K562 (cell line): ENCODE measurements around the gene ELMO1. TPM values are rescaled to one million over a fixed set of nuclear protein-coding genes. Genes with fewer than 3 reads are reported as not detected.

Experiments
- ATAC-seq: fragments of 200-7000 bp; cut with Tn5 transposase; 3 replicates; pipeline ENCODE4 v1.9.1; 2020; ENCODE audit warnings: moderate library complexity
- BruUV-seq: library from RNA; stranded (reverse); fragments of 400-500 nt; replicated peaks from 2 replicates; lab custom pipeline; 2021; lab: Mats Ljungman, UMichigan
- CTCF ChIA-PET: fragments of 300-600 bp; formaldehyde crosslinking; extraction: SDS; loops from one replicate; lab custom pipeline; 2021; ENCODE audit warnings: low intra/inter-chr PET ratio; lab: Yijun Ruan, JAX
- POLR2A ChIA-PET: fragments of 300-600, 350-650 bp; sonication (Branson Sonifier 250); formaldehyde crosslinking; extraction: SDS; loops from one replicate; lab custom pipeline; 2021; ENCODE audit warnings: antibody characterized with exemption, inconsistent platforms; lab: Yijun Ruan, JAX
- DNase-seq, 4 experiments: peaks; one replicate each; pipeline versions ENCODE4 v3.0.0 to v3.0.0-alpha.2; 2011 to 2018; ENCODE audit warnings: low spot score in 3 of 4, mixed read lengths in 3 of 4; ENCODE audit errors: extremely low read depth in 1 of 4
- FAIRE-seq: peaks from 2 replicates; lab custom pipeline; 2011; peaks lifted over from hg19 to GRCh38; lab: Jason Lieb, UNC
- H2AFZ ChIP-seq: 2 replicates; pipeline ENCODE4 v1.6.0; 2011; ENCODE audit warnings: low read depth, low read length, control low read depth, inconsistent platforms
- H3K27ac ChIP-seq: fragments of 200-600 bp; 3 replicates; pipeline ENCODE4 v1.8.0; 2011; ENCODE audit warnings: low read depth, mild to moderate bottlenecking, control low read depth, inconsistent platforms, low read length, moderate library complexity, mixed read lengths; ENCODE audit errors: extremely low read depth
- H3K27me3 ChIP-seq, 2 experiments: fragments of 300-600 bp in 1 of 2; 2 replicates in 1 of 2; 3 replicates in 1 of 2; pipeline versions ENCODE4 v1.6.0 to v1.8.0; 2011; ENCODE audit warnings: inconsistent platforms in 2 of 2, low read length in 2 of 2, mild to moderate bottlenecking in 1 of 2, mixed read lengths in 1 of 2, moderate library complexity in 1 of 2; ENCODE audit not compliant: control insufficient read depth in 2 of 2, insufficient read depth in 2 of 2
- H3K36me3 ChIP-seq: fragments of 300-600 bp; 3 replicates; pipeline ENCODE4 v1.8.0; 2011; ENCODE audit warnings: mild to moderate bottlenecking, low read length, inconsistent platforms; ENCODE audit not compliant: control insufficient read depth, insufficient read depth
- H3K4me1 ChIP-seq, 2 experiments: fragments of 200-600 bp in 1 of 2; replicated peaks in 1 of 2; 2 replicates in 1 of 2; 3 replicates in 1 of 2; pipeline versions ENCODE4 v1.5.1 to v1.8.0; 2011; ENCODE audit warnings: inconsistent platforms in 2 of 2, low read length in 2 of 2, mild to moderate bottlenecking in 1 of 2, mixed read lengths in 1 of 2, moderate library complexity in 1 of 2; ENCODE audit not compliant: control insufficient read depth in 2 of 2, insufficient read depth in 2 of 2
- H3K4me2 ChIP-seq: 2 replicates; pipeline ENCODE4 v1.6.1; 2011; ENCODE audit warnings: low read length, control low read depth, inconsistent platforms, mixed read lengths; ENCODE audit not compliant: insufficient read depth
- H3K4me3 ChIP-seq: fragments of 200-600 bp; sonication (generic), shearing (Covaris generic); 2 replicates; pipeline ENCODE4 v1.5.1; 2016; ENCODE audit warnings: control low read depth, inconsistent platforms
- H3K79me2 ChIP-seq: fragments of 200-600 bp; 3 replicates; pipeline ENCODE4 v1.8.0; 2011; ENCODE audit warnings: low read length, inconsistent platforms; ENCODE audit not compliant: control insufficient read depth, insufficient read depth
- H3K9ac ChIP-seq, 2 experiments: 2 replicates each; pipeline versions ENCODE4 v1.6.0 to v1.6.1; 2011; ENCODE audit warnings: low read depth in 2 of 2, low read length in 2 of 2, control low read depth in 1 of 2, inconsistent platforms in 1 of 2, mild to moderate bottlenecking in 1 of 2, mixed read lengths in 1 of 2; ENCODE audit not compliant: insufficient read depth in 1 of 2
- H3K9me1 ChIP-seq: one replicate; pipeline ENCODE4 v1.6.0; 2011; ENCODE audit warnings: inconsistent platforms, mild to moderate bottlenecking, low read length, moderate library complexity; ENCODE audit not compliant: control insufficient read depth, insufficient read depth
- H3K9me3 ChIP-seq: replicated peaks from 2 replicates; pipeline ENCODE4 v1.5.1; 2011; ENCODE audit warnings: low read depth, low read length, inconsistent platforms; ENCODE audit not compliant: control insufficient read depth, insufficient read depth
- H4K20me1 ChIP-seq: replicated peaks from 2 replicates; pipeline ENCODE4 v1.6.1; 2011; ENCODE audit warnings: low read length, inconsistent platforms, mixed read lengths; ENCODE audit not compliant: control insufficient read depth, insufficient read depth
- BMI1 ChIP-seq: fragments of 150-350 bp; IDR thresholded peaks from 2 replicates; pipeline ENCODE4 v1.6.1; 2014; ENCODE audit warnings: low read length
- HDGF ChIP-seq: fragments of 450-650 bp; IDR thresholded peaks from 2 replicates; pipeline ENCODE4 v1.6.1; 2016
- HINFP ChIP-seq: fragments of 450-650 bp; conservative IDR thresholded peaks from 2 replicates; pipeline ENCODE4 v1.6.1; 2016; ENCODE audit warnings: missing genetic modification characterization, low read depth, mild to moderate bottlenecking, control low read depth, missing compliant biosample characterization
- MED1 ChIP-seq: sonication (generic); formaldehyde crosslinking; IDR thresholded peaks from 2 replicates; pipeline ENCODE4 v1.8.1; 2023; ENCODE audit warnings: missing genetic modification reagents, borderline replicate concordance
- MEF2D ChIP-seq: conservative IDR thresholded peaks from 2 replicates; pipeline ENCODE4 v1.6.1; 2016; ENCODE audit warnings: low read depth, missing genetic modification characterization, missing compliant biosample characterization
- SFPQ ChIP-seq: fragments of 200-400 bp; formaldehyde crosslinking; IDR thresholded peaks from 2 replicates; pipeline ENCODE4 v1.6.1; 2017; ENCODE audit warnings: mild to moderate bottlenecking, low read depth, low read length, moderate library complexity
- ZFP1 ChIP-seq: fragments of 450-650 bp; formaldehyde crosslinking; IDR thresholded peaks from 2 replicates; pipeline ENCODE4 v1.4.0; 2020; ENCODE audit warnings: mild to moderate bottlenecking, mixed read lengths
- WGBS: fragments of 100-300 bp; shearing (Covaris generic); methylation state at CpG from one replicate; pipeline ENCODE4 v1.1.6; 2016; ENCODE audit warnings: low coverage, mixed read lengths; ENCODE audit not compliant: insufficient coverage; ENCODE audit errors: missing lambda C conversion rate; 5-methylcytosine and 5-hydroxymethylcytosine counted together
- in situ Hi-C: fragments of 300-500 bp; cut with MboI; formaldehyde crosslinking; loops from 4 replicates; pipeline ENCODE4 v1.15.0; 2018; ENCODE audit warnings: inconsistent platforms, mixed read lengths
- intact Hi-C: fragments of 100-400 bp; cut with micrococcal nuclease; formaldehyde crosslinking; loops from 2 replicates; pipeline ENCODE4 v1.14.2; 2022
- polyA plus RNA-seq, 8 experiments: library from polyadenylated mRNA; depleted of rRNA in 4 of 8; stranded (reverse) in 5 of 8; unstranded in 3 of 8; fragments of >200 nt; fragmentation: Nextera tagmentation in 2 of 8; fragmentation: Illumina TruSeq in 1 of 8; extraction: Ambion mirVana in 2 of 8; extraction: Trizol in 1 of 8; gene quantifications; 2 replicates each; pipeline versions ENCODE4 v1.2.1 to v1.2.3, GENCODE V29; 2011 to 2014; ENCODE audit warnings: inconsistent platforms in 1 of 8, missing spikeins in 1 of 8
- total RNA-seq, 7 experiments: library from RNA; depleted of rRNA in 6 of 7; stranded (reverse); fragments of >200 nt in 6 of 7; fragmentation: Illumina TruSeq in 2 of 7; extraction: Trizol in 2 of 7; gene quantifications; 2 replicates each; pipeline versions ENCODE4 v1.2.1 to v1.2.3, GENCODE V29; 2011 to 2021; ENCODE audit warnings: low replicate concordance in 1 of 7

Gene ELMO1
- total and polyA plus RNA-seq, 9 of the 15 experiments (the other 6 are each of a cell fraction or from before 2014, with no cell fraction given) = 0.36 to 7.2 (median 3.6) TPM

- TF ChIP-seq MEF2D (tag) (no peak), BMI1 (no peak)
Measured at GRCh38 chr7:37332243-37333016, 116.2 kb downstream of the ELMO1 start (continued).

GRCh38 chr7:37330775-37331174 lies 117.9 kb downstream of the ELMO1 start:
- in situ Hi-C loops = no loop called here

GRCh38 chr7:37329940-37330339 lies 118.7 kb downstream of the ELMO1 start:
- Histone ChIP-seq H2AFZ (no peak overlapping the region), H3K4me3 (no peak overlapping the region), H3K9me1 (no peaks in the 10 kb centered on the region), H4K20me1 (no peaks in the 10 kb centered on the region), H3K9me3 (no peaks in the 10 kb centered on the region), H3K79me2 (no peaks in the 10 kb centered on the region), H3K27ac (no peak overlapping the region), H3K9ac (no peak overlapping the region), H3K27me3 (peaks cover 0 to 7% of the 10 kb centered on the region in 2 experiments; a peak in 1 of 5 replicates), H3K4me1 (no peaks in the 10 kb centered on the region), H3K4me2 (no peak overlapping the region), H3K36me3 (no peaks in the 10 kb centered on the region)
- ChIA-PET POLR2A (no interaction called here), CTCF (no interaction called here)
- intact Hi-C loops (no loop called here), in situ Hi-C loops (no loop called here)
- no peak for FAIRE-seq
- DNase-seq = no peak
- no peak for ATAC-seq
- no TSS peak for BruUV-seq
- WGBS = 24% methylated on average over 2 of the region's 2 CpGs
- no peak for TF ChIP-seq HINFP (tag)
- no peak for TF ChIP-seq SFPQ
- no peak for TF ChIP-seq HDGF

More at GRCh38 chr7:37330775-37331174, 117.9 kb downstream of the ELMO1 start:
- ChIA-PET POLR2A (no interaction called here), CTCF (no interaction called here)
- WGBS = 4% methylated on average over 2 of the region's 2 CpGs
- no peak overlapping the region for H3K4me3 ChIP-seq
- intact Hi-C loops = no loop called here
- H3K36me3 ChIP-seq = no peaks in the 10 kb centered on the region
- DNase-seq = no peak
- H3K79me2 ChIP-seq = no peaks in the 10 kb centered on the region
- no peak for FAIRE-seq
- H3K4me1 ChIP-seq = no peaks in the 10 kb centered on the region
- H2AFZ ChIP-seq = no peak overlapping the region
- H3K9me1 ChIP-seq = no peaks in the 10 kb centered on the region
- no peak overlapping the region for H3K4me2 ChIP-seq
- no peak for ATAC-seq
- no peaks in the 10 kb centered on the region for H4K20me1 ChIP-seq
- no peak overlapping the region for H3K9ac ChIP-seq
- no peak overlapping the region for H3K27ac ChIP-seq
- H3K9me3 ChIP-seq = no peaks in the 10 kb centered on the region
- TF ChIP-seq MED1 (no peak), ZFP1 (0 out of 2 replicates have a peak, but pooled peaks have one; percentile 73)
- no TSS peak for BruUV-seq
- peaks cover 0 to 3% of the 10 kb centered on the region in 2 experiments; a peak in 1 of 5 replicates for H3K27me3 ChIP-seq
